Non-pigmented ciliary epithelial cell (primary cell): Measurements from ENCODE around the gene CACNB4.
"Not testable (repeated sequence)": the region's sequence is repeated elsewhere in the genome, so short reads cannot be mapped to it uniquely, and the experiment has no call there.

Experiments used
- DNase-seq: peaks from one replicate; pipeline ENCODE4 v3.0.0-alpha.2; 2010; ENCODE audit warnings: low read depth

CACNB4 gene

GRCh38 chr2:152019732-152020131, 79.1 kb downstream of the CACNB4 start:
- DNase-seq: no peak

- no peak for DNase-seq
Measured at GRCh38 chr2:152016181-152017120, 82.4 kb downstream of the CACNB4 start.

- DNase-seq: no peak
Measured at GRCh38 chr2:152015552-152015951, 83.3 kb downstream of the CACNB4 start.

GRCh38 chr2:152012697-152013096, 86.1 kb downstream of the CACNB4 start:
- no peak for DNase-seq

GRCh38 chr2:152011724-152012123, 87.1 kb downstream of the CACNB4 start:
- DNase-seq: no peak

GRCh38 chr2:152005607-152006006, 93.2 kb downstream of the CACNB4 start:
- DNase-seq: no peak

GRCh38 chr2:152003283-152003682, 95.6 kb downstream of the CACNB4 start:
- not testable (repeated sequence) for DNase-seq

GRCh38 chr2:151999053-151999452, 99.8 kb downstream of the CACNB4 start:
- DNase-seq: no peak

- DNase-seq: no peak
Measured at GRCh38 chr2:151996243-151997003, 102.4 kb downstream of the CACNB4 start.

- no peak for DNase-seq
Measured at GRCh38 chr2:151995161-151995557, 103.7 kb downstream of the CACNB4 start.

- not testable (repeated sequence) for DNase-seq
Measured at GRCh38 chr2:151994178-151994577, 104.7 kb downstream of the CACNB4 start.

- no peak for DNase-seq
Measured at GRCh38 chr2:151991010-151991409, 107.8 kb downstream of the CACNB4 start.

- no peak for DNase-seq
Measured at GRCh38 chr2:151989378-151989777, 109.5 kb downstream of the CACNB4 start.

- DNase-seq: no peak
Measured at GRCh38 chr2:151987484-151987883, 111.4 kb downstream of the CACNB4 start.

GRCh38 chr2:151984424-151985083, 114.3 kb downstream of the CACNB4 start:
- DNase-seq: no peak

GRCh38 chr2:151983221-151983620, 115.6 kb downstream of the CACNB4 start:
- no peak for DNase-seq

GRCh38 chr2:151981886-151982285, 117.0 kb downstream of the CACNB4 start:
- no peak for DNase-seq

GRCh38 chr2:151979694-151980093, 119.2 kb downstream of the CACNB4 start:
- DNase-seq: no peak

GRCh38 chr2:151978709-151979108, 120.1 kb downstream of the CACNB4 start:
- no peak for DNase-seq

- no peak for DNase-seq
Measured at GRCh38 chr2:151977631-151978030, 121.2 kb downstream of the CACNB4 start.

- DNase-seq: no peak
Measured at GRCh38 chr2:151976945-151977353, 121.9 kb downstream of the CACNB4 start.
